Activated CD4-positive, alpha-beta memory T cell treated with anti-CD3 and anti-CD28 coated beads, Interleukin-2, amount 10 ng/mL, durations not matched to agents 7 days and 5 days (primary cell): Measurements from ENCODE around the gene DENND1B. TPM values are rescaled to one million over a fixed set of nuclear protein-coding genes. Genes with fewer than 3 reads are reported as not detected.
A peak's percentile ranks its signal among the peaks of the same experiment; 100 is the strongest.

Source experiments
- CTCF ChIA-PET: fragments of 350-600 bp; sonication (Branson Sonifier 250); formaldehyde crosslinking; loops from one replicate; lab custom pipeline; 2021; ENCODE audit warnings: antibody characterized with exemption, inconsistent platforms; lab: Charles Lee
- POLR2A ChIA-PET: fragments of 350-600 bp; sonication (Branson Sonifier 250); formaldehyde crosslinking; loops from one replicate; lab custom pipeline; 2021; ENCODE audit warnings: antibody characterized with exemption; lab: Charles Lee
- DNase-seq: peaks from one replicate; pipeline ENCODE4 v3.0.0-alpha.2; 2020
- H3K27ac Mint-ChIP-seq: one replicate; pipeline ENCODE4 v1.8.0; 2021; ENCODE audit warnings: mild to moderate bottlenecking, mixed read lengths
- H3K27me3 Mint-ChIP-seq: one replicate; pipeline ENCODE4 v1.8.0; 2021; ENCODE audit warnings: mixed read lengths
- H3K36me3 Mint-ChIP-seq: one replicate; pipeline ENCODE4 v1.8.0; 2021; ENCODE audit warnings: low read depth, mixed read lengths
- H3K4me1 Mint-ChIP-seq: one replicate; pipeline ENCODE4 v1.8.0; 2021; ENCODE audit warnings: mixed read lengths
- H3K4me3 Mint-ChIP-seq: one replicate; pipeline ENCODE4 v1.8.0; 2021; ENCODE audit warnings: mild to moderate bottlenecking, mixed read lengths
- H3K9me3 Mint-ChIP-seq: one replicate; pipeline ENCODE4 v1.8.0; 2021; ENCODE audit warnings: mixed read lengths
- total RNA-seq, 2 experiments: library from RNA; stranded (reverse); gene quantifications; one replicate each; pipeline ENCODE4 v1.2.3, GENCODE V29; 2021

The DENND1B gene
- total RNA-seq, 2 experiments from 2014 or later: 30.6 to 31.0 TPM

DNA sequence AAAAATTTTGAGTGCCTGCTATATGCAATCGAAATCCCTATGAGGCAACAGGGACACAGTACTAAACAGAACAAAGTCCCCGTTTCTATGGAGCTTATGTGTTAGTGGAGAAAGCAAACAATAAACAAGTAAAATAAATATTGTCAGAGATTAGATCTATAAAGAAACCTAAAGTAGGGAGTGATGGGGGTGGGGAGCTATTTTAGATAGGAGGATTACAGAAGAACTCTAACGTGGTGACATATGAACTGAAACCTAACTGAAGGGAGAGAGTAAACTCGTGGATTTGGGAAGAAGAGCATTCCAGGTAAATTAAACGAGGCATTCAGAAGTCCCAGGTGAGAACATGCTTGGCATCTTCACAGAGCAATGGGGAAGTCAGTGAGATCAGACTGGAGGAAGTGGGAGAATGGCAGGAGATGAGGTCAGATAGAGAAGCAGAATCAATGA lies 154.5 kb downstream of the DENND1B start:
- DNase-seq: no peak
- Mint-ChIP-seq H3K9me3 (peaks cover 3% of the 10 kb centered on the region), H3K4me3 (no peak overlapping the region), H3K27me3 (no peaks in the 10 kb centered on the region), H3K4me1 (no peaks in the 10 kb centered on the region), H3K36me3 (peaks cover 12% of the 10 kb centered on the region), H3K27ac (no peak overlapping the region)
- CTCF ChIA-PET: no interaction called here
- POLR2A ChIA-PET: no interaction called here

DNA sequence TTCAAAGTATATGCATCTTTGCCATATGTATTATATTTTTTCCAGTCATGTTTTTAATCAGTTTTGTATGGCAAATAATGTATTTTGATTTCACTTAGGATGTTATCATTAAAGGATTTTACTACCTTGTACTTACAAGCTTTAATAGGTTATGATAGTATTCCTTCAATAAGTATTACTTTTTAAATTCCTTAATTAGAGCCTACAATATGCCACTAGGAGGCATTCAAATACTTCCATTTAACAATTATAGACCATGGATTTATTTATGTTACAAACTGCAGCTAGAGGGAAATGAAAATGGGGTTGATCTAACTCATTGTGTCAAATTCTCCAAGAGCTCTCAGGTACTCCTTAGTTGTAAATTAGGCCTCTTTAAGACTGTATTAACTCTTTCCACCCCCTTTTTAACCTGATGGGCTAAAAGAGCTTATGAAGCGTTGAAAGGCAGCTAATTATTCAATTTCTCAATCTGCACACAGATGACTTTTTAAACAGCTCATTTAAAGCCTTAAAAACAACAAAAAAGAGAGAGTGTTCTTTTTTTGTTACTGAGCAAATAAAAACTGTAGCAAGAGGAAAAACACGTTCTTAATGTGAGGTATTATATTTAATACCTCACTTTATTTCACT lies 156.2 kb downstream of the DENND1B start:
- DNase-seq: no peak
- H3K4me1 Mint-ChIP-seq: no peaks in the 10 kb centered on the region
- CTCF ChIA-PET: interaction anchor here (1.6 to 8.4 kb wide), 2 partner anchors 18 to 251 kb away, joined by 3 to 81 read pairs; no protein-coding TSS in a partner anchor
- H3K36me3 Mint-ChIP-seq: peaks cover 8% of the 10 kb centered on the region
- POLR2A ChIA-PET: no interaction called here
- H3K9me3 Mint-ChIP-seq: no peaks in the 10 kb centered on the region
- H3K4me3 Mint-ChIP-seq: no peak overlapping the region
- no peak overlapping the region for H3K27ac Mint-ChIP-seq
- H3K27me3 Mint-ChIP-seq: no peaks in the 10 kb centered on the region

DNA sequence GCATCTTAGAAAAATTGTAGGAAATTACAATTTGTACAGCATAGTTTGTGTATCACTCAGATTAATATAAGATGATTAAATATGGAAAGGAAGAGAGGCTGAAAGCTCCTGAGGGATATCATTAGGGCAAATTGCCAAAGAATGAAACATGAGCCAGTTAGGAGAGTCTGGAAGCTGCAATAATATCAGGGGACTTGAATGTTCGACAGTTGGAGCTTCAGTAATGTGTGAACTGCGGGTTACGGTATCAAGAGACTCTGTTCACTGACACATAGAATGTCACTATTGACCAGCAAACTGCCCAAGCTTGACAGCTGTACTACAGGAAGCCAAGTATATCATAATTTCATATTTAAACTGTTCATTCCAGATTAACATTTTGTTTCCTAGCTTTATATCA lies 157.2 kb downstream of the DENND1B start:
- no peak for DNase-seq
- POLR2A ChIA-PET: no interaction called here
- Mint-ChIP-seq H3K36me3 (peaks cover 5% of the 10 kb centered on the region), H3K9me3 (no peaks in the 10 kb centered on the region), H3K4me1 (no peaks in the 10 kb centered on the region), H3K4me3 (no peak overlapping the region), H3K27ac (no peak overlapping the region), H3K27me3 (no peaks in the 10 kb centered on the region)
- CTCF ChIA-PET: interaction anchor here (1.6 to 8.4 kb wide), 2 partner anchors 19 to 252 kb away, joined by 3 to 81 read pairs; no protein-coding TSS in a partner anchor

DNA sequence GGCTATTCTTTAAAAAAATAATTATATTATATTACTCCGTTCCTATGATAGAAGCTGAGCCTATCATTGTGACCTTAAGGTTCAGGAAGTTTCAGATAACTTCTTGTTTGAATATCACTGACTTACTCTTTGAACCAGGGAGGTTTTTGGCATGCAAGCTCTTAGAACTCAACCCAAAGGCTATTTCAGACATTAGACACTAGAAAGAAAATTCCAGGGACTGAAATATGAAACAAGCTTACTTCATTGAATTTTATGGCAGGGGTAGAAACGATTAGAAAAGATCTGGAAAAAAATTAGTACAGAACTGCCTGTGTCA lies 159.6 kb downstream of the DENND1B start:
- no peak for DNase-seq
- no peaks in the 10 kb centered on the region for H3K9me3 Mint-ChIP-seq
- CTCF ChIA-PET: interaction anchor here (0.9 to 8.4 kb wide), 3 partner anchors 254 to 315 kb away, joined by 4 to 81 read pairs (median 4); no protein-coding TSS in a partner anchor
- no peak overlapping the region for H3K4me3 Mint-ChIP-seq
- no peaks in the 10 kb centered on the region for H3K27me3 Mint-ChIP-seq
- H3K4me1 Mint-ChIP-seq: no peaks in the 10 kb centered on the region
- H3K27ac Mint-ChIP-seq: no peak overlapping the region
- peaks cover 2% of the 10 kb centered on the region for H3K36me3 Mint-ChIP-seq
- POLR2A ChIA-PET: no interaction called here

DNA sequence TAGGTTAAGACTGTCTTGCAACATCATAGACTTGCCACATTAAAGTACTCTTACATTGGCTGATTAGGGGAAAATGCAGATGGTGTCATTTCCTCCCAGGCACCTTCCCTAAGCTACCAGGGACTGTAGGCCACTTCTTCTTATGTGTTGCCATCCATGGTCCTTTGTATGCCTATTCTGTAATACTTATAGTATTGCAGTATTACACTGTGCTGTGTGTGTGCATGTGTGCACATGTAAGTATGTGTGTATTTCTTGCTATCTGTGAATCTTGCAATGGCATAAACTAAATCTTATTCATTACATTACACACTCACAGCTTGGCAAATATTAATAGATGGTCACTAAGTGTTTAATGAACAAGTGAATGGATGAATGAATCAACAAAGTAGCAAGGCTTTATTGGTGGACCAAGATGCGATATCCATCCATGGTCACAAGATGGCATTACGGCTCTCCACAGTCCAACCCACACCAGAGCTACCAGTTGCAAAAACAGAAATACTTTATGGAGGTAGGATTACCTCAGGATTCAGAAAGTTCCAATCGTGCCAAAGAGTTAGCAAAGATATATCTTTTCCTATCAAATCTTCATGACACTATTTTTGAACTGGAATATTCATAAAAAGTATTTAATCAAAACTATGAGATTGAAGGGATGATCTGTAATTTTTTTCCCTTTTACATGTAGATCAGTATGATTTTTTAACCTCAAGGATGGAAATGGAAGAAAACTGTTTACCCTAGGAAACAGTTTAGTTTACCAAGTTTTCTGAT lies 160.2 kb downstream of the DENND1B start:
- no peaks in the 10 kb centered on the region for H3K4me1 Mint-ChIP-seq
- no peaks in the 10 kb centered on the region for H3K9me3 Mint-ChIP-seq
- H3K27me3 Mint-ChIP-seq: no peaks in the 10 kb centered on the region
- peak; percentile 32 for DNase-seq
- ChIA-PET CTCF (interaction anchor here (0.9 to 8.4 kb wide), 4 partner anchors 255 to 316 kb away, joined by 4 to 81 read pairs (median 4); no protein-coding TSS in a partner anchor), POLR2A (no interaction called here)
- no peak overlapping the region for H3K27ac Mint-ChIP-seq
- peaks cover 2% of the 10 kb centered on the region for H3K36me3 Mint-ChIP-seq
- H3K4me3 Mint-ChIP-seq: no peak overlapping the region

DNA sequence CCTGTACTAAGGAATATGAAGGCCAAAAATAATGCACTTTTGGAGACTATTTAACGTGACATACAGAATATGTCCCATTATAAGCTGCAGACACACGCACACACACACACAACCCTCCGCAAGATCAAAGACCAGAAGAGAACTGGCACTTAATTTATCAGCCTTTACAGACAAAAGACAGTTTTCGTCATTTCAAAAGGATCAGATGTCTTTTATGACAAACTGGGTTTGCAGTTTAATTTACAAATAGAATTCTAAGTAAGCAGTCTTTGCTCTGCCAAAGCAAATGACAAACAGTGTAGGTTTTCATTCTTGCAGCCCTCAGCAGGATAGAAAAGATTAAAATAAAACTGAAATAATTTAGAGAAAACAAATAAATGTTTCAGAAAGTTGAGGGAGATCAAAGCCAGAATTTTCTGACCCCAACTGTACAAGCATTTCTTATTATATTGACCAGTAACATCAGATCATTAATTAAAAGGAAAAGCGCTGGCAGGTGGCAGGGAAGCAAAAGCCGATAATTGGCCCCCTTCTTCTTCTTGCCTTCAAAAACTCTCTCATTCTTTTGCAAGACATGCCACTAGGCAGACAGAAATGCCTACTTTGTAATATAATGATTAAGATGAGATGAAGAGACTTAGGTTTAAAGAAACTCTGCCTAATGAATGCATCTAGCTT lies 169.0 kb downstream of the DENND1B start:
- no peak for DNase-seq
- H3K9me3 Mint-ChIP-seq: no peaks in the 10 kb centered on the region
- no peaks in the 10 kb centered on the region for H3K36me3 Mint-ChIP-seq
- no peaks in the 10 kb centered on the region for H3K27me3 Mint-ChIP-seq
- POLR2A ChIA-PET: no interaction called here
- CTCF ChIA-PET: no interaction called here
- H3K4me1 Mint-ChIP-seq: no peaks in the 10 kb centered on the region
- no peak overlapping the region for H3K4me3 Mint-ChIP-seq
- H3K27ac Mint-ChIP-seq: no peak overlapping the region

DNA sequence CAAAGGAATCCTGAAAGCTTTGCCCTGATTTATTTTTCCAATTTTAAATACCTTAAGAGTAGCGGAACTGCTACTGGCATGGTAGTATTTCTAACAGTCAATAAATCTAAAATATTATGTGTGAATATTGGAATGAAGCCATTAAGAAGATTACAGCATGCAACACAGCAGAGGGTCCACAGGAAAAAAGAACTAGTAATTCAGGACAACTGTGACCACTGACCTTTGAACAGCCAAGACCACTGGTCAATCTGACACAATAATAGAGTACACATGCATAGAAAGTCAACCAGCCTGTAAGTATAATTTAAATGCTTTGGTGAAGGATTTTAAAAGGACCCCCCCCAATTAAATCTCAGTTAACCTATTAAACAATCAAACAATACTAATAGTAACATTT lies 171.0 kb downstream of the DENND1B start:
- Mint-ChIP-seq H3K4me1 (peaks cover 9% of the 10 kb centered on the region), H3K9me3 (no peaks in the 10 kb centered on the region), H3K27me3 (no peaks in the 10 kb centered on the region), H3K27ac (no peak overlapping the region), H3K36me3 (no peaks in the 10 kb centered on the region), H3K4me3 (no peak overlapping the region)
- POLR2A ChIA-PET: no interaction called here
- DNase-seq: no peak
- CTCF ChIA-PET: no interaction called here

DNA sequence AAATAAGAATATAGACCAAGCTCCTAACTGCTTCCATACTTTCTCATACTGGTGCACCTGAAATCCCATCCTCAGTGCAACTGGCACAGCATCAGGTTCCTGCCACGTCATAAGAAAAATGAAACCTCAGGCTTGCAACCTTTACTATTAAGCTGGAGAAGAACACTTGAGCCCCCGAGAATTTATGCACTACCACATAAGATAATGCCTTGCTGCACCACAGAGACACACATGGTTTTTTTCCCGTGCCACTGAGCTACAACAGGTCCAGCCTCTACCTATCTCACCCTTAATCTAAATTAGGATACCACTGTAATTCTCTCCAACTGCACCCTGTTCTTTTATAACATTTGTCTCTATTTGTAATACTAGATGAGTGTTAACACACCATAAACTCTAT lies 174.5 kb downstream of the DENND1B start:
- H3K27me3 Mint-ChIP-seq: no peaks in the 10 kb centered on the region
- no peak for DNase-seq
- ChIA-PET POLR2A (no interaction called here), CTCF (no interaction called here)
- no peak overlapping the region for H3K27ac Mint-ChIP-seq
- no peaks in the 10 kb centered on the region for H3K36me3 Mint-ChIP-seq
- H3K4me1 Mint-ChIP-seq: peaks cover 9% of the 10 kb centered on the region
- no peaks in the 10 kb centered on the region for H3K9me3 Mint-ChIP-seq
- no peak overlapping the region for H3K4me3 Mint-ChIP-seq

DNA sequence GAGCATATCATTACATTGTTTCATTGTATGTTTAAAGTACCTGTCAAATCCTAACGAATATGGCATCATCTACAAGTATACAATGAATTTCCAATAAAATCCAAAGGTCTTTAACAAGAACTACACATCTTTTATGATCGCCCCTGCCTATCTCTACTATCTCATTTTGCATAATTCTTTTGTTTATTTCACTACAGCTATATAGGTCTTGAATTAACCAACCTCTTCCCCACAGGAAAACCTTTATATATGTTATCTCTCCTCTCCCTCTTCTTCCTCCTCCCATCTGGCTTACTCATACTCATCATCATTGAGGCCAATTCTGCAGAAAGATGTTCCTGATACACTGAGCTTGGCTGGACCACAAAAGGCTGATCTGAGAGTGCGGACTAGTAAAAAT lies 175.5 kb downstream of the DENND1B start:
- Mint-ChIP-seq H3K36me3 (no peaks in the 10 kb centered on the region), H3K27ac (no peak overlapping the region), H3K27me3 (no peaks in the 10 kb centered on the region), H3K4me3 (no peak overlapping the region), H3K4me1 (peaks cover 9% of the 10 kb centered on the region), H3K9me3 (no peaks in the 10 kb centered on the region)
- no peak for DNase-seq
- POLR2A ChIA-PET: no interaction called here
- CTCF ChIA-PET: no interaction called here

DNA sequence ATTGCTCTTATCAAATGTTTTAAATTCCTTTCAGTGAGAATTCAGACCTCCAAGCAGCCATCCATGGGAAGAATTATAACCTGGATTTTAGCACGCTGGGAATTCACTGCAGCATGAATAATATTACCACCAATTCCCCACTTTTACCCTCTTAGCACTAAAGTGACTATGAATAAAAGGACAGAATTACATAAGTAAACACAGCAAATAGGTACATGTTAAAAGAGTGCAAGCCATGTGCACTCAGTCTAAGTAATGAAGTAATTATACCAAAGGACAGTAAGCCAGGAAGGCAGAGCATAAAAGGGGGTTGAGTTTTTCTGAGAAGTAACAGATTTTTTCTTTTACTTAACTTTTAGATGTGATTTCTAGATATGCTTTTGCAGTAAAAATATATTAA lies 176.3 kb downstream of the DENND1B start:
- ChIA-PET POLR2A (no interaction called here), CTCF (no interaction called here)
- Mint-ChIP-seq H3K4me1 (peaks cover 9% of the 10 kb centered on the region), H3K4me3 (no peak overlapping the region), H3K27ac (no peak overlapping the region), H3K9me3 (no peaks in the 10 kb centered on the region), H3K36me3 (peaks cover 2% of the 10 kb centered on the region), H3K27me3 (no peaks in the 10 kb centered on the region)
- no peak for DNase-seq

DNA sequence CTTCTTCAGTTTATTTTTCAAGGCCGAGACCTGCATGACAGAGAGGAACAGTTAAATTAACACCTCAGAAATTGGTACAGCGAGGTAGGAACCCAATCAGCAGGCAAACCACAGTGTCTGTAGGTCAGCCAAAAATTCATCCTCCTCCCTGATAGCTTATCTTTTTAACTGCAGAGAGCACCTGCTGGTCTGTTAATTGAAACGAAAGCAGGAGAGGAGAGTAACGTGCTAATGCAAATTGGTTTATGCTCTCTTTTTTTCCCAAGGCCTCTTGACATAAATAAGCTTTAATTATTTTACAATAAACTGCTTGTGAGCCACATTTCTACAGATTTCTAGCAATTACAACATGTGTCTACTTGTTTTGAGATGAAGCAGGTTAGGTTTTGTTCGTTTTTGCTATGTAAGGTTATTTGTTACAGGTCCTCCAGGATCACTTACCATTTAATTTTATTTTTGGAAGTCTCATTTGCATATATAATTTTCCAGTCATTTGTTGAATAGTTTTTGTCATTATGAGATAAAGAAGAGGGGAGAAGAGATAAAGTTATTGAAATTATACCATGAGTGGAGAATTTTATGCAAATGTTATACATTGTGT lies 179.9 kb downstream of the DENND1B start:
- peaks cover 7% of the 10 kb centered on the region for H3K36me3 Mint-ChIP-seq
- CTCF ChIA-PET: no interaction called here
- no peak overlapping the region for H3K27ac Mint-ChIP-seq
- no peaks in the 10 kb centered on the region for H3K9me3 Mint-ChIP-seq
- peaks cover 5% of the 10 kb centered on the region for H3K4me1 Mint-ChIP-seq
- POLR2A ChIA-PET: no interaction called here
- no peak overlapping the region for H3K4me3 Mint-ChIP-seq
- H3K27me3 Mint-ChIP-seq: no peaks in the 10 kb centered on the region
- DNase-seq: no peak

DNA sequence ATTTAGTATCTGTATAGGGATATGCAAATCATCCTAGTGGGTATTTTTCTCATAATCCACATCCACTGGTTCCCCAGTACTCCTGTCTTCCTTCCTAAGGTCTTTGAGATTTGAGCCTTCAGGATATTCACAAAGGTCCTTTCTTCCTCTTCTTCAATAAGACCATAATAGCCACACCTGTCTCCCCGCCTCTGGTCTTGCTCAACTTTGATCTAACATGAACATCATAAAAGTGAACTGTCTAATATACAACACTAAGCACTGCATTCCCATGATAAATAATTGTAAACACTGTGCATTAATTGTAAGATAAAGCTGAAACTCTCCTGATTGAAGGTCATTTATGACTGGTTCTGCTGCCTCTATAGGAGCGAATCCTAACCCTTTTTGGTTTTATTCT lies 184.6 kb downstream of the DENND1B start:
- Mint-ChIP-seq H3K4me1 (no peaks in the 10 kb centered on the region), H3K4me3 (no peak overlapping the region), H3K27ac (no peak overlapping the region), H3K36me3 (peaks cover 7% of the 10 kb centered on the region), H3K9me3 (no peaks in the 10 kb centered on the region), H3K27me3 (no peaks in the 10 kb centered on the region)
- no peak for DNase-seq
- ChIA-PET CTCF (no interaction called here), POLR2A (no interaction called here)

DNA sequence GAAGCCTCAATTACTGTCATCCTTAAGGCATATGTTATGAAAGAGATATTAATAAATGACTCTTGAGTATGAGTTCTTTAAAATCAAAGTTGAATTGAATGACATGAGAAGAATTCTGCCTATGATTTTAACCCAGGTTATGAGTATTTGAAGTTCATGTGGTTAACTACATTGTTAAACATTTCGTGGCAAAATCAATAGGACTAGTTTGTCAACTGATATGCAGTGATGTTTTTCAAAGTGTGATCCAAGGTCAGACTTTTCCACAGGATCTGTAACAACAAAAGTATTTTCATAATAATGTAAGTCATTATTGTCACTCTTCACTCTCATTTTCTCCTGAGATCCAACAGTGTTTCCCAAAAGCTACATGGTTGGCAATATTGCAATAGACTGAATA lies 189.5 kb downstream of the DENND1B start:
- Mint-ChIP-seq H3K4me1 (no peaks in the 10 kb centered on the region), H3K27me3 (no peaks in the 10 kb centered on the region), H3K27ac (no peak overlapping the region), H3K9me3 (no peaks in the 10 kb centered on the region), H3K4me3 (no peak overlapping the region), H3K36me3 (peaks cover 2% of the 10 kb centered on the region)
- ChIA-PET POLR2A (no interaction called here), CTCF (no interaction called here)
- no peak for DNase-seq
